Activated T-helper 1 cell treated with anti-CD3 and anti-CD28 coated beads, Interleukin-2, amount 50 U/mL, for 16 hours (primary cell): ENCODE results near the gene CDC42BPB.

Experiments used
- DNase-seq, 2 donors: peaks; one replicate each; pipeline ENCODE4 v3.0.0-alpha.2; 2020; ENCODE audit warnings: low read depth in 1 of 2, low spot score in 1 of 2

CDC42BPB gene

GRCh38 chr14:102915292-102916110 lies 141.8 kb downstream of the CDC42BPB start:
- DNase-seq: no peak

DNA sequence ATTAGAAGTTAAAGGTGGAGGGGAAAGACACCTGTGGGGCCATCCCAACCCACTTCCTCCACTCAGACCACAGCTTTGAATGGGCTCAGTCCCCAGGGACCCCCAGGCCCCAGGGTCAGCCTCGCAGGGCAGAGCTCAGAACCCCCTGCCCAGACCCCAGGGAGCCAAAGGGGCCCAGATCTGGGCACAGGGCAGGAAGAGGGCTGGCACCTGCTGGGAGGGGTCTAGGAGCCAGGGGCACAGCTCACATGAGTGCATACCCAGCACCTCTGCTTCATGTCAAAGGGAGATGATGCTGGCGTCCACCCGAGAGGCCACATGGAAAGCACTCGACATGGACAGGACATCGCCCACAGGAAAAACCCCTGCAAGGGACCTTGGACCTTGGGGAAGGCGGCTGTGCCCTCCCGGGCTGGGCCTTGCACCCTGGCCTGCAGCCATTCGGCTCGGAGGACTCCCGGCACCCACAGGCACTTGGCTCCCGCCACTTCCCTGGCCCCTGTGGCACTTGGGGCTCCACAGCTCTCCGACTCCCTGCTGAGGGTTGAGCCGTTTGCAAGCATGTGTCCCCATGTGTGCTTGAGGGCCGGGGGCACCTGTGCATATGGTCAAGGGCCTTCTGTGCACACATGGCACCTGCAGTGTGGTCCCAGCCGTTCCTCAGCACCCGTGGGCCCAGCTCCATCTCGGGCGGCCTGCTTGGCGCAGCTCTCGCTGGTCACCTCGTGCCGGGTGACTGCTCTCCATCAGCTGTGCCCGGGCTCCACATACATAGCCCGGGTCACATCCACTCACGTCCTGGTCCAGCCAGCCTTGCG lies 142.7 kb downstream of the CDC42BPB start:
- DNase-seq: no peak

- DNase-seq: no peak
Measured at GRCh38 chr14:102913341-102914211, 143.8 kb downstream of the CDC42BPB start.

DNA sequence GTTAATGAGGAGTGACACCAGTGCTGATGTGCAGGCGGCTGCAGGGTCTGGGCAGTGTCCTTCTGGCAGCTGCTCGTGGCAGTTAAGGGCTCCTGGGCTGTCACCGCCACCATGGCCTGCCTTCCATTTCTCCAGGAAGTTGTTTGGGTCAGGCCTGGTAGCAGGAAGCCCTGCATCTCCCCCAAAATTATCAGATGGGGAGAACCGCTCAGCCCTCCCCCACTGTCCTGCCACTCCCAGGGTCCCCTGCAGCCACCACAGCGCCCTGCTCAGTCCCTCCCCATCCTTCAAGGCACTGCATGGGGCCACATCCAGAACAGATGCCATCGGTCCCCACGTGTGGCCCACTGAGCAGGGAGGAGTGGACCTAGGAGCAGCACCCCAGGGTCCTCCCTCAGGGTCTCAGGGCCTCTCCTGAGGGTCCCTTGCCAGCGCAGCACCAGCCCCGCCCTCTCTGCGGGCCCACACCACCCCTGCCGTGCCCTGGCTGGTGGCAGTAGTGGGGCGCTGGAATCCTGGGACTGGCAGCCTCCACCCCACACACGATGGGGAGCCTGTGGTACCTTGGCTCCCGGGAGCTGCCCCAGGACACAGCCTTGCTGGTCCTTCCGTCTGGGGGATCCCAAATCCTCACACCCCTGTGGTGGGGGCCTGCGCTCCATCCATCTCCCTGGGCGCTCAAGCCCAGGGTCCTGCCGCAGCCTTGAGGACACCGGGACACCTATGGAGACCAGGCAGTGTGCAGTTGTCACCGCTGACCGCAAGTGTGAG lies 145.2 kb downstream of the CDC42BPB start:
- DNase-seq: no peak

GRCh38 chr14:102911541-102911951 lies 145.8 kb downstream of the CDC42BPB start:
- no peak for DNase-seq

GRCh38 chr14:102910442-102910841 lies 146.9 kb downstream of the CDC42BPB start:
- DNase-seq: no peak

DNA sequence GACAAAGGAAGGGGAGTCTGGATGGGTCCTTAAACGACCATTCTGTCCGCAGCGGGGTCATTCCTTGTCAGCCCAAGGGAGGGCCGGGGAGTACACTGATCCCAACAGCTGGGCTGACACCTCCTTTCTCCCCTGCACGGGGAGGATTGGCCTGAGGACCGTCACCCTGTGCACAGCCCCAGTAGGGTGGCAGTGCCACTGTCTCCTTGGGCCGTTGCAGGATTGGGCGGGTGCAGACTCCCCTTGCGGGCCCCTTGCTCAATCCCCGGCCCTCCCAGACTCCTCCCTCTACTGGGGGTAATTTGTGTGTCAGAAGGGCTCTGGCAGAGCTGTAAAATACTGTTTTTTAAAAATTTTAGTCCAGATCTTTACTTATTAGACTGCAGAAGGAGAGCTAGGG lies 147.4 kb downstream of the CDC42BPB start:
- no peak for DNase-seq

- no peak for DNase-seq
Measured at GRCh38 chr14:102909462-102909861, 147.9 kb downstream of the CDC42BPB start.

GRCh38 chr14:102908766-102909455 lies 148.4 kb downstream of the CDC42BPB start:
- DNase-seq: no peak

GRCh38 chr14:102907980-102908730 lies 149.2 kb downstream of the CDC42BPB start:
- DNase-seq: no peak

DNA sequence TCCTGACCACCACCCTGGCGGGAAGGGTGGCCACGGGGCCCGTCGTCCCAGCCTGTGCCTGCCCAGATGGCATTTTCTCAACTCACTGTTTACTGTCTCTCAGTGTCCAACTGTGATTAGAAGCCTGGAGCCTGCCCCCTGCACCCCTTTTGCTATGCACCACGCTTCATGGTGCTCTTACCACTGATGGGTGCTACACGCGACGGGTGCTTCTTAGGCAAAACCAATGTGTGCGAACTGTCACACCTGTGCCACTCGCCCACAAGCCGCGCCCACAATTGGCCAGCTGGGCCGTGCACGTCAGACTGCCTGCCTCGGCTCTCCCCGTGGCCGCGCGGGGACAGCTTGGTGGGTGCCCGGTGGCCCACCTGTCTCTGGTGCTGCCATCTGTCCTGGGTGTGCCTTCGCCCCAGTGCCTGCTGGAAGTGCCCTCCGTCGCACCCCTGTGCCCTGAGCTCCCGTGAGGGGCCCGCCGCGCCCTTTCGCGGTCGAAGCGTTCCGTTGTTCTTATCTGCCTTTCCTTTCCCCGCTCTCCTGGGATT lies 150.0 kb downstream of the CDC42BPB start:
- no peak for DNase-seq

DNA sequence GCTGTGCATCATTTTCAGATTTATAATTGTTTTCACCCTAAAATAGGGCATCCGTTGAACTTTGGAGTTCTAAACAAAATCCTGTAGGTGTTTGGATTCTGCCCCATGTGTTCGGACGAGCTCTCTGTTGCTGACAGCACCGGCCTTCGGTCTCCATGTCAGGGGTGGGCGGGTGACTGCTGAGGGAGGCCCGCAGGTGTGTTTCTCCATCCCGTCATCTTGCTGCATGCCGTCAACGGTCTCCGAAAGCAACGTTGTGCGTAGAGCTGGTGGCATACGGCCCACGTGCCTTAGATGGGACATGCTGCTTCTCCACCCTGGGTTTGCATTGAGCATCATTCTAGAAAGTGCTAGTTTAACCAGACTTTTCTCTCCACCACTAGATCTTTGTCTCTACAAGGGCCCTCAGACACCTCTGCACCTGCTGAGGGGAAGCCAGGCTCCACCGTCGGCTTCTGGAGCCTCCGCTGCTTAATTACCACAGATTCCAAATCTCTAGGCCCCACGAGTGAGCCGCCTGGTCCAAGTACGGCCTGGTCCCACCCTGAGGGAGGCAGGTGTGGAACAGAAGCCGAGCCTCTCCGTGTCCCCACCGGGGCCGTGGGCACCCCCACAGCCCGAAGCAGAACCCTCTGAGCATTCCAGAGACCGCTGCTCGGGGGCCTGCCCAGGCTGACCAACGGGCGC lies 150.6 kb downstream of the CDC42BPB start:
- no peak for DNase-seq

DNA sequence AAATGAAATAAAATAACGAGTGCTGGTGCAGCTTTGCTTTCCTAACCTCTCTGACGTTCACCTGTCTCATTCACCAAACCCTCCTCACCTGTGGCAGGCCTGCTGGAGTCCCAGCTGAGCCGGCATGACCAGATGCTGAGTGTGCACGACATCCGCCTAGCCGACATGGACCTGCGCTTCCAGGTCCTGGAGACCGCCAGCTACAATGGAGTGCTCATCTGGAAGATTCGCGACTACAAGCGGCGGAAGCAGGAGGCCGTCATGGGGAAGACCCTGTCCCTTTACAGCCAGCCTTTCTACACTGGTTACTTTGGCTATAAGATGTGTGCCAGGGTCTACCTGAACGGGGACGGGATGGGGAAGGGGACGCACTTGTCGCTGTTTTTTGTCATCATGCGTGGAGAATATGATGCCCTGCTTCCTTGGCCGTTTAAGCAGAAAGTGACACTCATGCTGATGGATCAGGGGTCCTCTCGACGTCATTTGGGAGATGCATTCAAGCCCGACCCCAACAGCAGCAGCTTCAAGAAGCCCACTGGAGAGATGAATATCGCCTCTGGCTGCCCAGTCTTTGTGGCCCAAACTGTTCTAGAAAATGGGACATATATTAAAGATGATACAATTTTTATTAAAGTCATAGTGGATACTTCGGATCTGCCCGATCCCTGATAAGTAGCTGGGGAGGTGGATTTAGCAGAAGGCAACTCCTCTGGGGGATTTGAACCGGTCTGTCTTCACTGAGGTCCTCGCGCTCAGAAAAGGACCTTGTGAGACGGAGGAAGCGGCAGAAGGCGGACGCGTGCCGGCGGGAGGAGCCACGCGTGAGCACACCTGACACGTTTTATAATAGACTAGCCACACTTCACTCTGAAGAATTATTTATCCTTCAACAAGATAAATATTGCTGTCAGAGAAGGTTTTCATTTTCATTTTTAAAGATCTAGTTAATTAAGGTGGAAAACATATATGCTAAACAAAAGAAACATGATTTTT lies 151.9 kb downstream of the CDC42BPB start:
- DNase-seq: no peak

DNA sequence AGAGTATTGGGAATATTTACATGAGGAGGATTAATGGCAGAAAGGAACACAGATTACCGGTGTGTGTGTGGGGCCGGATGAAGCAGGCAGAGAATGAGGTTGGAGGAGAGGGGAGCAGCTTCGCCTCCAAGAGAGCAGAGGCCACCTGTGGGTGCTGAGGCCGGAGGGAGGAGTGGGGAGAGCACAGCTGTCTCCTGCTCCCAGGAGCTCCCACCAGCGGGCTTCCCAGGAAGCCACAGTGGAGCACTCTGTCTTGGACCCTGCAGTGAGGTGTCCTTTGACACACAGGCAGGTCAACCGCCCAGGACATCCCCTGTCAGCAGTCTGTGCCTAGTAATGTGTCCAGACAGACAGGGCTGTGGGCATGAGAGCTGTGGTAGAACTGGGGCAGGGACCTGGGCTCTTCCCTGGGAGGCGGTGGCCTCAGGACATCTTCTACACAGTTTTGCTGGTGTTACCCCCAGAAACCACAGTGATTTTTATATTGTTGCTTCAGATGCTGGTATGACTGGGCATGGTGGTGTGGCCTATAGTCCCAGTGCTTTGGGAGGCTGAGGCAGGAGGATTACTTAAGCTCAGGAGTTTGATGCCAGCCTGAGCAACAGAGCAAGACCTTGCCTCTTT lies 153.3 kb downstream of the CDC42BPB start:
- no peak for DNase-seq

- no peak for DNase-seq
Measured at GRCh38 chr14:102903248-102903888, 154.0 kb downstream of the CDC42BPB start.

DNA sequence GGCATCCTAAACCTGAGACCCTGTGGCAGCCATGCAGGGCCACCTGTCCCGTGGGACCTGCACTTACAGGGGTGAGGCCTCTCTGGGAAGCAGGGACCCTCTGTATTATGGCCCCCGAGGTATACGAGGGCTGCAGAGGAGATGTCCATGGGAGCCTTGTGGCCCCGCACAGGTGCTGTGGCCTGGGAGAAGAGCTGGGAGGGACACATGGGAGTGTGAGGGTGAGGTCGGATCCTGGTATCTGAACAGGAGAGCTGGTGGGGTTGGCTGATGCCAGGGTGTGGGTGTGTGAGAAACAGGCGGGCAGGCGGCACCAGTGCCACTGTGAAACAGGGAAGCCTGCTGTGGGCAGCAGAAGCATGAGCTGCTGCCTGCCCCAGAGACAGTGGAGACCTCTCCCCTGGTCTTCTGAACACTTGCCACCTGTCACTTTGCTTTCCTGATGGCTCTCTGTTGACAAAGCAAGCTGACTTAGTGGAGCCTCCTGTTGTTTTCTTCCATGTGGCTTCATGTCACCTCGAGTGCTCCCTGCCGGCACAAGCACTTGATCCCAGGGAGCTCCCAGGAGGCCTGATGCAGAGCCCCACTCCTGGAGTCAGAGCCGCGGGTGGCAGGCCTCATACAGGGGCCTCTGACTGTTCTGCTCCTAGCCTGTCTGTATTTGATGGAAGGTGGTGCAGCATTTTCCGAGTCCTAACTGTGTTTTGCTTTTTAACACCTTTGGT lies 154.7 kb downstream of the CDC42BPB start:
- DNase-seq: no peak
